NCI-H1105 treated with DMSO at 0.1 percent for 48 hours (cell line): ENCODE data around the gene SLC1A5.
A peak's percentile ranks its signal among the peaks of the same experiment; 100 is the strongest.
"Not testable (repeated sequence)": the region's sequence is repeated elsewhere in the genome, so short reads cannot be mapped to it uniquely, and the experiment has no call there.

Experiments
- DNase-seq: peaks from one replicate; lab custom pipeline; 2025; lab: John Stamatoyannopoulos, UW

The SLC1A5 gene

GRCh38 chr19:46768746-46769145 is 19.6 kb downstream of the SLC1A5 start:
- DNase-seq = not testable (repeated sequence)

- DNase-seq = peak; percentile 6
Observed at GRCh38 chr19:46766569-46767317, 21.7 kb downstream of the SLC1A5 start.

GRCh38 chr19:46764817-46765291 is 23.5 kb downstream of the SLC1A5 start:
- no peak for DNase-seq

DNA sequence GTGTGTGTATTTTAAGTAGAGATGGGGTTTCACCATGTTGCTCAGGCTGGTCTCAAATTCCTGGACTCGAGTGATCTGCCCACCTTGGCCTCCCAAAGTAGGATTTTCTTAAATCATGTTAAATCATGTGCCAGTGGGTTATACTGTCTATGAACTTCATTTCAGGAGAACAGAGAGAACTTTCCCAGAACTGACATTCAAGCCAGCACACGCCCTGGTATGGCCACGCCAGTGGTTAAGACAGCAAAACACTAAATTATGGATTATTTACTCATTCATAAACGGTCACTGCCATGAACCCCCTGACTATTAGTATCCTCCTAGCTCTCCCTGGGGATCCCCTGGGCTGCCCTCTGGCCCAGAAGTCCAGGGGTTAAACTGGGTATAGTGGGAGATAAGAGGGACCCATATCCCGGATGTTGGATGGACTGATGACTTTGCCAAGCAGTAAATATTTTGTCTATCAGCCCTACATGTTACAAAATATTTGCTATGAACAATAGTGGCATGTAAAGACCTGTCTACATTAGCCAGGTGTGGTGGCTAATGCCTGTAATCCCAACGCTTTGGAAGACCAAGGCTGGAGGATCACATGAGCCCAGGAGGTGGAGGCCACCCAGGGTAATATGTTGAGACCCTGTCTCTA is 26.0 kb downstream of the SLC1A5 start:
- DNase-seq = no peak

GRCh38 chr19:46761418-46761831 is 27.0 kb downstream of the SLC1A5 start:
- DNase-seq = no peak

- DNase-seq = not testable (repeated sequence)
Observed at GRCh38 chr19:46760897-46761296, 27.5 kb downstream of the SLC1A5 start.

- DNase-seq = no peak
Observed at GRCh38 chr19:46760363-46760762, 28.0 kb downstream of the SLC1A5 start.

- no peak for DNase-seq
Observed at GRCh38 chr19:46759817-46760333, 28.5 kb downstream of the SLC1A5 start.

- no peak for DNase-seq
Observed at GRCh38 chr19:46759206-46759605, 29.2 kb downstream of the SLC1A5 start.

- no peak for DNase-seq
Observed at GRCh38 chr19:46756544-46756888, 31.9 kb downstream of the SLC1A5 start.

DNA sequence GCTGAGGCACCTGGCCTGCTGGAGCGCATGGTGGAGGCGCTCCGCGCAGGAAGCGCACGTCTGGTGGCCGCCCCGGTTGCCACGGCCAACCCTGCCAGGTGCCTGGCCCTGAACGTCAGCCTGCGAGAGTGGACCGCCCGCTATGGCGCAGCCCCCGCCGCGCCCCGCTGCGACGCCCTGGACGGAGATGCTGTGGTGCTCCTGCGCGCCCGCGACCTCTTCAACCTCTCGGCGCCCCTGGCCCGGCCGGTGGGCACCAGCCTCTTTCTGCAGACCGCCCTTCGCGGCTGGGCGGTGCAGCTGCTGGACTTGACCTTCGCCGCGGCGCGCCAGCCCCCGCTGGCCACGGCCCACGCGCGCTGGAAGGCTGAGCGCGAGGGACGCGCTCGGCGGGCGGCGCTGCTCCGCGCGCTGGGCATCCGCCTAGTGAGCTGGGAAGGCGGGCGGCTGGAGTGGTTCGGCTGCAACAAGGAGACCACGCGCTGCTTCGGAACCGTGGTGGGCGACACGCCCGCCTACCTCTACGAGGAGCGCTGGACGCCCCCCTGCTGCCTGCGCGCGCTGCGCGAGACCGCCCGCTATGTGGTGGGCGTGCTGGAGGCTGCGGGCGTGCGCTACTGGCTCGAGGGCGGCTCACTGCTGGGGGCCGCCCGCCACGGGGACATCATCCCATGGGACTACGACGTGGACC is 32.4 kb downstream of the SLC1A5 start:
- DNase-seq = no peak

- DNase-seq = no peak
Observed at GRCh38 chr19:46755077-46755852, 33.1 kb downstream of the SLC1A5 start.

GRCh38 chr19:46753420-46754155 is 34.8 kb downstream of the SLC1A5 start:
- DNase-seq = peak; percentile 84

DNA sequence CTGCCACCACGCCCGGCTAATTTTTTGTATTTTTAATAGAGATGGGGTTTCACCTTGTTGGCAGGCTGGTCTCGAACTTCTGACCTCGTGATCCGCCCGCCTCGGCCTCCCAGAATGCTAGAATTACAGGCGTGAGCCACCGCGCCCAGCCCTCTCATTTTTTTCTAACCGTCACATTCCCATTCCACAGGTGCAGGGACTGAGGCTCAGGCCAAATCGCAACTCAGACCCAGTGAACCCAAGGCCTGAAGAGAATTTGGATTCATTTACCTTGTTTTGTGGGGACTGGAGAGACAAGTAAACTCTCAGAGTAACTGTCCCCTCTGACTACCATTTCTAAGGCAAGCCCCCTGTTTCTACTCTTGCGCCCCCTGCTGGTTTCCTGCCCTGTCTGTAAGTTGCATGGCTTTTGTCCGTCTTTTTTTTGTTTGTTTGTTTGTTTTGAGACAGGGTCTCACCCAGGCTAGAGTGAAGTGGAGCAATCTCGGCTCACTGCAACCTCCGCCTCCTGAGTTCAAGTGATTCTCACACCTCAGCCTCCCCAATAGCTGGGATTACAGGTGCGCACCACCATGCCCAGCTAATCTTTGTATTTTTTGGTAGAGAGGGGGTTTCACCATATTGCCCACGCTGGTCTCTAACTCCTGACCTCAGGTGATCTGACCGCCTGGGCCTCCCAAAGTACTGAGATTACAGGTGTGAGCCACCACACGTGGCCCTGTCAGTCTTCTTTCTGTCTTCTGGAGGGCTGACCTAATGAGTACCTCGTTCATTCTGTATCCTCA is 39.9 kb downstream of the SLC1A5 start:
- no peak for DNase-seq

DNA sequence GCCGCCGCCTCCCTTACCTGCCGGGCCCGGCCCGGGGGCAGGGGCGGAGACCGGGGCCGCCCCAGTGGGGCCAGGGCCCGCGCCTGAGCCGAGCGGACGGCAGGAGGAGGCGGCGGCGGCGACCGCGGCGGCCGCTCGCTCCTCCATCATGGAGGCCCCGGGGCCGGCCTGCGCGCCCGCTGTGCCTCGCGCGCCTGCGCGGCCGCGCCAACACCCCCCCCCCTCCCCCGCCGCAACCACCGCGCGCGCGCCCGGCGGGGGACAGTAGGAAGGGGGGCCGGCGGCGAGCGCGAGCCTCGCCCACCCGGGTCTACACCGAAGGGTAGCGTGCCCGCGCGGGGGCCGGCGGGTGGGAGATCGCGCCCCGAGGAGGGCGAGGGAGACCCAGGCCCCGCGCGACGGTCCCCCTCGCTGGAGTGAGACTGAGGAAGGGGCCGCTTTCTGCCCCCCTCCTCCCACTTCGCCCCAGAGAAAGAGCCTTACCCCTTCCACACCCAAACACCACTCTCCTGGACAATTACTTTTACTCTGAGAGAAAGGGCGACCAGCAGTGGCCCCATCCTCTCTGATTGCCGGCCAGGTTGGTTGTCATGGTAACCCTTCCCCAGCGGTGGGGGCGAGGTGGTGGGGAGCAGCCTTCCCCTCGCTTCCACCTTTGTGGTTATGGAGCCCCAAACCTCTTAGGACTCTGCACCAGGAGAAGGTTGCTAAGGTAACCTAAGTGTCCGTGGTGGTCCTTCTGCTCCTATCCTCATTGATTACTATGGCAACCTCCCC is 41.9 kb downstream of the SLC1A5 start, which contains the start of gene STRN4:
Gene STRN4, minus strand, starts transcription at position 170 of the 777 bp plus-strand sequence. Its CDS starts 20 bp downstream, at position 150.
- DNase-seq = peak; percentile 77

DNA sequence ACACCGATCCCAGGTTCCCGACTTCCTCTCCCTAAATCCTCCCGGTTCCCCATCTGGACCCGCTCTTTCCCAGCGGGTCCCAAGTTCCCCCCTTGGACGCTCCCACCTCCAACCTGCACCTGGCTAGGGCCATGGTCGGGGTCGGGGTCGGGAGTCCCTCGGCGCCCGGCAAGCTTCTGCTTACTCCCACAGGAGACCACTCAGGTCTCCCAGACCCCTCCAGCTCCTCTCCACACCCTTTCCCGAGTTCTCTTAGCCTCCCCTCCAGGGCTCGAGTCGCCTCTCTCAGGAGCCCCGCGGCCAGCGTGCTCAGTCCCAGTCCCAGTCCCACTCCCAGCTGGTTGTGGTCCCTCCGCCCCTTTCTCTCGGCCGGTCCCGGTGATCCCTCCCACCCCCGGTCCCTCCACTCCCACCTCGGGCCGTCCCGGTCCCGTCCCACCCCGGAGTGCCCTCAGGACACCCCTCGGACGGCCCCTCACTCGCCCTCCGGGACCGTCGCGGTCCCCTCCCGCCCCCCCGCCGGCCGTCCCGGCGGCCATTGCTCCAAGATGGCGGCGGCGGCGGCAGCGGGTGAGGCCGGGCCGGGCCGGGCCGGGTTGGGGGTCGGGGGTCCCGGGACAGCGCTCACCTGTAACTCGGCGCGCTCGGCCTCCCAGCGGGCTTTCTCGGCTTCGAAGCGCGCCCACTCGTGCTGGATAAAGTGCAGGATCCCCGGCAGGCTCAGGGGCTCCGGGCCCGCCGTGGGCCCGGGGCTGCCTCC is 42.7 kb downstream of the SLC1A5 start, which contains the start of gene FKRP:
Gene FKRP, plus strand, starts transcription at position 537 of the 760 bp plus-strand sequence. CDS start 9,394 bp downstream, outside the sequence.
- no peak for DNase-seq

GRCh38 chr19:46745030-46745429 is 43.4 kb downstream of the SLC1A5 start:
- no peak for DNase-seq

GRCh38 chr19:46744005-46744691 is 44.2 kb downstream of the SLC1A5 start:
- DNase-seq = no peak
